NB4 (cell line): ENCODE measurements around the gene IFNA6.

Source experiments
- DNase-seq: peaks from one replicate; pipeline ENCODE4 v3.0.0; 2010; ENCODE audit warnings: low read depth
- H3K4me3 ChIP-seq: one replicate; pipeline ENCODE4 v1.5.1; 2011; ENCODE audit warnings: mild to moderate bottlenecking, low read depth, low read length, moderate library complexity
- MYC ChIP-seq: IDR thresholded peaks from 2 replicates; pipeline ENCODE4 v1.6.1; 2011; ENCODE audit warnings: low read depth, low read length
- POLR2A ChIP-seq: IDR thresholded peaks from 2 replicates; pipeline ENCODE4 v1.6.1; 2011; ENCODE audit warnings: mild to moderate bottlenecking; ENCODE audit not compliant: insufficient read length; ENCODE audit errors: extremely low read depth
- TF ChIP-seq, protein P1 (sequence below): IDR thresholded peaks from 2 replicates; pipeline ENCODE4 v1.6.1; 2011; ENCODE audit warnings: low read depth, low read length
- TF ChIP-seq, protein P2 (sequence below): IDR thresholded peaks from one replicate; pipeline ENCODE4 v1.5.1; 2012; ENCODE audit warnings: low read depth, low read length

IFNA6 gene

GRCh38 chr9:21305213-21305612 lies 45.5 kb downstream of the IFNA6 start, which contains the start of gene IFNA5:
Gene IFNA5, minus strand, starts transcription at chr9:21305313. Its CDS starts 57 bp downstream, at chr9:21305256.
- TF ChIP-seq POLR2A (no peak), MYC (no peak)
- TF ChIP-seq, protein P1, sequence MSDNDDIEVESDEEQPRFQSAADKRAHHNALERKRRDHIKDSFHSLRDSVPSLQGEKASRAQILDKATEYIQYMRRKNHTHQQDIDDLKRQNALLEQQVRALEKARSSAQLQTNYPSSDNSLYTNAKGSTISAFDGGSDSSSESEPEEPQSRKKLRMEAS: no peak
- TF ChIP-seq, protein P2, sequence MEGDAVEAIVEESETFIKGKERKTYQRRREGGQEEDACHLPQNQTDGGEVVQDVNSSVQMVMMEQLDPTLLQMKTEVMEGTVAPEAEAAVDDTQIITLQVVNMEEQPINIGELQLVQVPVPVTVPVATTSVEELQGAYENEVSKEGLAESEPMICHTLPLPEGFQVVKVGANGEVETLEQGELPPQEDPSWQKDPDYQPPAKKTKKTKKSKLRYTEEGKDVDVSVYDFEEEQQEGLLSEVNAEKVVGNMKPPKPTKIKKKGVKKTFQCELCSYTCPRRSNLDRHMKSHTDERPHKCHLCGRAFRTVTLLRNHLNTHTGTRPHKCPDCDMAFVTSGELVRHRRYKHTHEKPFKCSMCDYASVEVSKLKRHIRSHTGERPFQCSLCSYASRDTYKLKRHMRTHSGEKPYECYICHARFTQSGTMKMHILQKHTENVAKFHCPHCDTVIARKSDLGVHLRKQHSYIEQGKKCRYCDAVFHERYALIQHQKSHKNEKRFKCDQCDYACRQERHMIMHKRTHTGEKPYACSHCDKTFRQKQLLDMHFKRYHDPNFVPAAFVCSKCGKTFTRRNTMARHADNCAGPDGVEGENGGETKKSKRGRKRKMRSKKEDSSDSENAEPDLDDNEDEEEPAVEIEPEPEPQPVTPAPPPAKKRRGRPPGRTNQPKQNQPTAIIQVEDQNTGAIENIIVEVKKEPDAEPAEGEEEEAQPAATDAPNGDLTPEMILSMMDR: no peak
- H3K4me3 ChIP-seq: no peak within 1 kb of the TSS
- DNase-seq: no peak
